A172 (cell line): Measurements from ENCODE around the gene KRTAP10-8. TPM values are rescaled to one million over a fixed set of nuclear protein-coding genes. Genes with fewer than 3 reads are reported as not detected.
"Not testable (repeated sequence)": the region's sequence is repeated elsewhere in the genome, so short reads cannot be mapped to it uniquely, and the experiment has no call there.

Source experiments
- DNase-seq: peaks from one replicate; pipeline ENCODE4 v3.0.0-alpha.2; 2015; ENCODE audit warnings: low spot score
- total RNA-seq: library from RNA; depleted of rRNA; stranded (reverse); fragments of >200 nt; shearing (Covaris generic); gene quantifications from 2 replicates; pipeline ENCODE4 v1.2.3, GENCODE V29; 2014

Gene KRTAP10-8
- total RNA-seq, 1 experiment from 2014 or later, result not detected

- not testable (repeated sequence) for DNase-seq
Observed at GRCh38 chr21:44646366-44647221, 34.7 kb downstream of the KRTAP10-8 start, which contains the start of gene KRTAP10-11. TSS of gene KRTAP10-11 (plus strand) at chr21:44646414. CDS start at chr21:44646459, 45 bp downstream.

- DNase-seq, result no peak
Observed at GRCh38 chr21:44647222-44647552, 35.3 kb downstream of the KRTAP10-8 start.

GRCh38 chr21:44648557-44649311 lies 36.9 kb downstream of the KRTAP10-8 start:
- DNase-seq, result no peak

GRCh38 chr21:44649521-44650100 lies 37.7 kb downstream of the KRTAP10-8 start:
- DNase-seq, result no peak

GRCh38 chr21:44650265-44650972 lies 38.5 kb downstream of the KRTAP10-8 start:
- DNase-seq, result no peak

- DNase-seq, result no peak
Observed at GRCh38 chr21:44650973-44651675, 39.2 kb downstream of the KRTAP10-8 start.

- no peak for DNase-seq
Observed at GRCh38 chr21:44653123-44653522, 41.2 kb downstream of the KRTAP10-8 start.

- DNase-seq, result no peak
Observed at GRCh38 chr21:44653656-44654575, 42.0 kb downstream of the KRTAP10-8 start.

- no peak for DNase-seq
Observed at GRCh38 chr21:44654576-44655175, 42.8 kb downstream of the KRTAP10-8 start, which contains the start of gene KRTAP12-4. TSS of gene KRTAP12-4 (minus strand) at chr21:44654659. CDS start at chr21:44654614, 45 bp downstream.

GRCh38 chr21:44656868-44657267 lies 45.0 kb downstream of the KRTAP10-8 start:
- DNase-seq, result no peak

- no peak for DNase-seq
Observed at GRCh38 chr21:44657635-44658540, 46.0 kb downstream of the KRTAP10-8 start, which contains the start of gene KRTAP12-3. TSS of gene KRTAP12-3 (plus strand) at chr21:44657932. CDS start at chr21:44657980, 48 bp downstream.

GRCh38 chr21:44658541-44658910 lies 46.6 kb downstream of the KRTAP10-8 start:
- no peak for DNase-seq

GRCh38 chr21:44658913-44659595 lies 47.2 kb downstream of the KRTAP10-8 start:
- DNase-seq, result no peak

- not testable (repeated sequence) for DNase-seq
Observed at GRCh38 chr21:44661567-44661966, 49.7 kb downstream of the KRTAP10-8 start.
